Right renal cortex interstitium (tissue), 3 donors: Measurements from ENCODE around the gene S100A2. TPM values are rescaled to one million over a fixed set of nuclear protein-coding genes. Genes with fewer than 3 reads are reported as not detected.

Source experiments
- DNase-seq, 3 donors: peaks; one replicate each; pipeline ENCODE4 v3.0.0-alpha.2; 2013; ENCODE audit warnings: low read depth in 3 of 3, low spot score in 2 of 3
- polyA plus RNA-seq, 3 donors: library from polyadenylated mRNA; unstranded; fragments of 120-200 nt; gene quantifications; one replicate each; pipeline ENCODE4 v1.2.1, GENCODE V29; 2013; ENCODE audit not compliant: insufficient read length in 3 of 3

Gene S100A2
- polyA plus RNA-seq, 3 donors = 5.0 to 9.6 (median 9.2) TPM

GRCh38 chr1:153546796-153547559 is 18.7 kb downstream of the S100A2 start:
- no peak for DNase-seq

GRCh38 chr1:153546371-153546770 is 19.3 kb downstream of the S100A2 start:
- DNase-seq = no peak

GRCh38 chr1:153545067-153546055 is 20.3 kb downstream of the S100A2 start, which contains the start of gene S100A4:
Gene S100A4 (minus strand): TSS chr1:153545806. CDS start chr1:153544794, 1,012 bp downstream.
- DNase-seq = peak in 1 of 3 donors; percentile 83

- DNase-seq = no peak
Observed at GRCh38 chr1:153544453-153545066, 21.1 kb downstream of the S100A2 start.

GRCh38 chr1:153543736-153544135 is 21.9 kb downstream of the S100A2 start:
- DNase-seq = no peak

GRCh38 chr1:153542956-153543711 is 22.5 kb downstream of the S100A2 start:
- no peak for DNase-seq

GRCh38 chr1:153541641-153542590 is 23.7 kb downstream of the S100A2 start:
- DNase-seq = no peak

GRCh38 chr1:153540394-153541361 is 25.0 kb downstream of the S100A2 start, which contains the start of gene S100A5:
Gene S100A5 (minus strand): TSS chr1:153540934. CDS start chr1:153540191, 743 bp downstream.
- no peak for DNase-seq

GRCh38 chr1:153539395-153540093 is 26.1 kb downstream of the S100A2 start:
- DNase-seq = no peak

GRCh38 chr1:153538315-153538821 is 27.3 kb downstream of the S100A2 start:
- DNase-seq = no peak

- DNase-seq = no peak
Observed at GRCh38 chr1:153537376-153537730, 28.3 kb downstream of the S100A2 start.

GRCh38 chr1:153536671-153537375 is 28.8 kb downstream of the S100A2 start:
- DNase-seq = no peak

GRCh38 chr1:153536012-153536670 is 29.5 kb downstream of the S100A2 start:
- no peak for DNase-seq

- DNase-seq = no peak
Observed at GRCh38 chr1:153535242-153536011, 30.2 kb downstream of the S100A2 start, which contains the start of gene S100A6. Gene S100A6 (minus strand): TSS chr1:153535991. CDS start chr1:153535339, 652 bp downstream.

GRCh38 chr1:153534925-153535241 is 30.8 kb downstream of the S100A2 start:
- DNase-seq = no peak
